AG04450 (cell line): Measurements from ENCODE around the gene C14orf119. TPM values are rescaled to one million over a fixed set of nuclear protein-coding genes. Genes with fewer than 3 reads are reported as not detected.
A peak's percentile ranks its signal among the peaks of the same experiment; 100 is the strongest.

Experiments
- CTCF ChIA-PET: fragments of 300-600, 350-600 bp; formaldehyde crosslinking; extraction: SDS; loops from one replicate; lab custom pipeline; 2022; ENCODE audit warnings: antibody characterized with exemption, inconsistent platforms; lab: Charles Lee
- POLR2A ChIA-PET: fragments of 350-600 bp; formaldehyde crosslinking; extraction: SDS; loops from one replicate; lab custom pipeline; 2021; ENCODE audit warnings: antibody characterized with exemption, inconsistent platforms; lab: Yijun Ruan, JAX
- DNase-seq: peaks from one replicate; pipeline ENCODE4 v3.0.0-alpha.2; 2011; ENCODE audit warnings: low read depth, low spot score
- H3K27ac ChIP-seq: one replicate; pipeline ENCODE4 v1.5.1; 2012; ENCODE audit warnings: low read depth, low read length, control low read depth
- H3K27me3 ChIP-seq: one replicate; pipeline ENCODE4 v1.6.0; 2012; ENCODE audit warnings: low read length; ENCODE audit not compliant: control insufficient read depth, insufficient read depth
- H3K4me3 ChIP-seq: 2 replicates; pipeline ENCODE4 v1.5.1; 2011; ENCODE audit warnings: mild to moderate bottlenecking, low read depth, low read length, control low read depth
- H3K9me3 ChIP-seq: 2 replicates; pipeline ENCODE4 v1.5.1; 2012; ENCODE audit warnings: low read length; ENCODE audit not compliant: control insufficient read depth, insufficient read depth
- CTCF ChIP-seq: IDR thresholded peaks from 2 replicates; pipeline ENCODE4 v1.5.1; 2011; ENCODE audit warnings: low read depth, low read length, control low read depth, inconsistent platforms
- polyA plus RNA-seq: library from polyadenylated mRNA; depleted of rRNA; stranded (reverse); fragments of >200 nt; gene quantifications from 2 replicates; pipeline ENCODE4 v1.2.3, GENCODE V29; 2011

The C14orf119 gene
- polyA plus RNA-seq, 1 experiment = 128 TPM

DNA sequence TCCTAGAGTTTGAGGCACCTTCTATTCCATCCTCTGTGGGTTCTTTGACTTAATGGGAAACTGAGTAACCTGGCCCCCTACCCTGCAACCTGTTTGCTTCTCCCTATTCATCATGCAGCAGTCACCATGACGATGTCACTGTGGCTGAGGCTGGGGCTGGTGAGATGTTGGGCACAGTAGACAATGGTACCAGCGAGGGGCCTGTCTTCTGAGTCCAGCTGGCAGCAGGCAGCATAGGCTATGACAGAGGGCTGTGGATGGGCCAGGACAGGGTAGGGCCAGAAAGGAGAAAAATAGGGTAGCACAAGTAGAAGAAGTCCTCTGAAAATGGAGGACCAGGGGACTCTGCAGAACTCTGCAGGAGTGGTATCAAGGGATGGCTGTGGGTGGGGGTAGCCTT lies 7.5 kb downstream of the C14orf119 start:
- ChIA-PET POLR2A (no interaction called here), CTCF (interaction anchor here (5.6 kb wide), 1 partner anchor 34 kb away, joined by 35 read pairs; no protein-coding TSS in a partner anchor)
- Histone ChIP-seq H3K27me3 (no peaks in the 10 kb centered on the region), H3K27ac (no peak overlapping the region), H3K4me3 (no peak overlapping the region), H3K9me3 (no peaks in the 10 kb centered on the region)
- no peak for TF ChIP-seq CTCF
- DNase-seq = no peak

DNA sequence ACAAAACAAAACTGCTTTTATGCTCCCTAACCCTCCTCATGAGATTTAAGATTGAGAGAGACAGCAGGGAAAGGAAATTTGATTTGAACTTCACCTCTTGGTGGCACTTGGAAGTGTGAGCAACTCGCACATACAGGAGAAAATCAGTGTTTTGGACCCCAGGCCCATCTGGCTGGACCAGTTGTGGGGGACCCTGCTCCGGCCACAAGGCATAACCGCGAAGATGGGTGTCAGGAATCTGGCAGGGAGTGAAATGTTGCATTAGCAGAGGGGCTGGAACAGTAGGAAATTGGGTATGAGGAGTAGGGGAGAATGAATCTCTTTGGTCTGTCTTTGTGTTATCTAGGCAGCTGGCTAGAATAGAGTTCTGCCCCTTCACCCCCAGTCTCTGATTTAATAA lies 8.3 kb downstream of the C14orf119 start:
- CTCF ChIA-PET = interaction anchor here (1.0 to 5.6 kb wide), 3 partner anchors 12 to 35 kb away, joined by 3 to 35 read pairs (median 9); no protein-coding TSS in a partner anchor
- no peak for DNase-seq
- POLR2A ChIA-PET = no interaction called here

GRCh38 chr14:23104070-23104590 lies 8.8 kb downstream of the C14orf119 start:
- no peaks in the 10 kb centered on the region for H3K27me3 ChIP-seq
- ChIA-PET POLR2A (interaction anchor here (0.9 kb wide), 1 partner anchor 9 kb away, joined by 5 read pairs; the partner anchor contains the start of genes ACIN1 and C14orf119), CTCF (interaction anchor here (1.0 to 5.6 kb wide), 3 partner anchors 13 to 36 kb away, joined by 3 to 35 read pairs (median 9); no protein-coding TSS in a partner anchor)
- no peak overlapping the region for H3K27ac ChIP-seq
- TF ChIP-seq CTCF = no peak
- peaks cover 4% of the 10 kb centered on the region; the same call in 1 of the 2 replicates for H3K9me3 ChIP-seq
- peak overlapping the region; percentile 1; the same call in 1 of the 2 replicates for H3K4me3 ChIP-seq
- no peak for DNase-seq

More for the DNA sequence above, 8.3 kb downstream of the C14orf119 start:
- Histone ChIP-seq H3K27me3 (no peaks in the 10 kb centered on the region), H3K4me3 (no peak overlapping the region), H3K9me3 (peaks cover 4% of the 10 kb centered on the region; the same call in 1 of the 2 replicates), H3K27ac (no peak overlapping the region)
- TF ChIP-seq CTCF = no peak

- no peak for TF ChIP-seq CTCF
- POLR2A ChIA-PET = interaction anchor here (0.9 kb wide), 1 partner anchor 10 kb away, joined by 5 read pairs; the partner anchor contains the start of genes ACIN1 and C14orf119
- H3K9me3 ChIP-seq = peaks cover 4% of the 10 kb centered on the region; the same call in 1 of the 2 replicates
- no peak within 1 kb of the TSS for H3K27ac ChIP-seq
- H3K27me3 ChIP-seq = no peaks in the 10 kb centered on the region
- no peak for DNase-seq
- CTCF ChIA-PET = interaction anchor here (1.3 to 5.6 kb wide), 2 partner anchors 35 to 36 kb away, joined by 3 to 35 read pairs; no protein-coding TSS in a partner anchor
- H3K4me3 ChIP-seq = peak within 1 kb of the TSS; percentile 1; the same call in 1 of the 2 replicates
These were observed 9.5 kb downstream of the C14orf119 start, which contains the start of gene CIROP for GRCh38 chr14:23104591-23105347. Gene CIROP, minus strand, starts transcription at chr14:23104989. Its CDS starts 69 bp downstream, at chr14:23104920.
